ENCODE results near the gene CTNNBIP1.

Gene CTNNBIP1

GRCh38 chr1:9859281-9860014 is 50.6 kb downstream of the CTNNBIP1 start:
- ChIA-PET CTCF (interaction anchor here (1.0 to 11.5 kb wide), 5 partner anchors 9 to 157 kb away, joined by 3 to 135 read pairs (median 3); no protein-coding TSS in a partner anchor), POLR2A (interaction anchor here (1.0 kb wide), 1 partner anchor 10 kb away, joined by 3 read pairs; no protein-coding TSS in a partner anchor)
- Histone ChIP-seq H3K4me1 (ENCODE audit: control insufficient read depth, insufficient read depth, low read length) (no peaks in the 10 kb centered on the region), H3K4me3 (ENCODE audit: low read depth, low read length) (no peak overlapping the region), H3K9me3 (ENCODE audit: control insufficient read depth, insufficient read depth, low read depth, low read length) (no peaks in the 10 kb centered on the region), H3K27ac (ENCODE audit: extremely low read depth, low read depth, low read length) (no peak overlapping the region), H3K36me3 (ENCODE audit: control insufficient read depth in 2 of 2, insufficient read depth in 1 of 2, low read length in 2 of 2) (peaks cover 0 to 10% of the 10 kb centered on the region in 2 experiments; a peak in 1 of 3 replicates)
- TF ChIP-seq EGR2 (tag by site-specific recombination; IDR thresholded peaks at IDR 0.05; ENCODE audit: low read depth) (peak; percentile 73), ZFHX2 (tag by site-specific recombination; conservative IDR thresholded peaks at IDR 0.05) (peak; percentile 80), MYNN (tag by site-specific recombination; IDR thresholded peaks at IDR 0.05; ENCODE audit: borderline replicate concordance) (0 out of 2 replicates have a peak, but pooled peaks have one; percentile 40), KLF16 (tag by site-specific recombination; IDR thresholded peaks at IDR 0.05) (no peak), GLI4 (tag by site-specific recombination; IDR thresholded peaks at IDR 0.05) (no peak)

- ChIA-PET CTCF (interaction anchor here (1.0 to 11.5 kb wide), 4 partner anchors 10 to 137 kb away, joined by 3 to 135 read pairs (median 4); no protein-coding TSS in a partner anchor), POLR2A (no interaction called here)
- Histone ChIP-seq H3K27ac (ENCODE audit: extremely low read depth, low read depth, low read length) (no peak overlapping the region), H3K4me3 (ENCODE audit: low read depth, low read length) (no peak overlapping the region), H3K9me3 (ENCODE audit: control insufficient read depth, insufficient read depth, low read depth, low read length) (no peaks in the 10 kb centered on the region), H3K36me3 (ENCODE audit: control insufficient read depth in 2 of 2, insufficient read depth in 1 of 2, low read length in 2 of 2) (peaks cover 0 to 8% of the 10 kb centered on the region in 2 experiments; a peak in 1 of 3 replicates), H3K4me1 (ENCODE audit: control insufficient read depth, insufficient read depth, low read length) (no peaks in the 10 kb centered on the region)
- TF ChIP-seq HOXA7 (CRISPR knock-in tag; IDR thresholded peaks at IDR 0.05; ENCODE audit: borderline replicate concordance), result no peak
- TF ChIP-seq ZSCAN5A (tag by site-specific recombination; IDR thresholded peaks at IDR 0.05), result no peak
- TF ChIP-seq ZNF239 (tag by site-specific recombination; IDR thresholded peaks at IDR 0.05), result no peak
- TF ChIP-seq BCL11A (tag by site-specific recombination; IDR thresholded peaks at IDR 0.05; ENCODE audit: low read depth), result no peak
- TF ChIP-seq ZNF623 (tag by site-specific recombination; IDR thresholded peaks at IDR 0.05), result peak; percentile 96
- TF ChIP-seq ZNF112 (tag by site-specific recombination; IDR thresholded peaks at IDR 0.05), result no peak
- TF ChIP-seq ZNF223 (tag by site-specific recombination; IDR thresholded peaks at IDR 0.05), result no peak
- no peak for TF ChIP-seq ZNF571 (tag by site-specific recombination; IDR thresholded peaks at IDR 0.05)
- TF ChIP-seq ZFHX2 (tag by site-specific recombination; conservative IDR thresholded peaks at IDR 0.05), result 0 out of 2 replicates have a peak, but pooled peaks have one; percentile 19
- no peak for TF ChIP-seq ZNF146 (tag by site-specific recombination; IDR thresholded peaks at IDR 0.05)
- TF ChIP-seq GLI2 (tag by site-specific recombination; IDR thresholded peaks at IDR 0.05; ENCODE audit: borderline replicate concordance, low read depth), result no peak
- no peak for TF ChIP-seq ZNF513 (tag by site-specific recombination; IDR thresholded peaks at IDR 0.05)
- no peak for TF ChIP-seq REST (tag by site-specific recombination; IDR thresholded peaks at IDR 0.05)
- TF ChIP-seq BCL6B (tag by site-specific recombination; IDR thresholded peaks at IDR 0.05), result no peak
- no peak for TF ChIP-seq ZNF394 (tag by site-specific recombination; IDR thresholded peaks at IDR 0.05; ENCODE audit: borderline replicate concordance)
These were observed 51.6 kb downstream of the CTNNBIP1 start for GRCh38 chr1:9858293-9859035.

Measured in HEK293 (cell line).